Upper lobe of right lung (tissue), 1 donor: ENCODE results near the gene C12orf75. TPM values are rescaled to one million over a fixed set of nuclear protein-coding genes. Genes with fewer than 3 reads are reported as not detected.
"Not testable (repeated sequence)": the region's sequence is repeated elsewhere in the genome, so short reads cannot be mapped to it uniquely, and the experiment has no call there.

Source experiments
- ATAC-seq: fragments of 200-7000 bp; cut with Tn5 transposase; one replicate; pipeline ENCODE4 v1.9.1; 2020; ENCODE audit warnings: mild to moderate bottlenecking, moderate library complexity
- DNase-seq: peaks from one replicate; pipeline ENCODE4 v3.0.0-alpha.2; 2020
- H3K27ac ChIP-seq: fragments of 200-600 bp; one replicate; pipeline ENCODE4 v1.8.0; 2022
- H3K27me3 ChIP-seq: fragments of 200-600 bp; one replicate; pipeline ENCODE4 v1.8.0; 2022; ENCODE audit warnings: mild to moderate bottlenecking
- H3K36me3 ChIP-seq: fragments of 200-600 bp; one replicate; pipeline ENCODE4 v1.8.0; 2022
- H3K4me1 ChIP-seq: fragments of 200-600 bp; one replicate; pipeline ENCODE4 v1.8.0; 2022
- H3K4me3 ChIP-seq: fragments of 200-600 bp; one replicate; pipeline ENCODE4 v1.8.0; 2022; ENCODE audit warnings: mild to moderate bottlenecking
- H3K9me3 ChIP-seq: fragments of 200-600 bp; one replicate; pipeline ENCODE4 v1.8.0; 2022
- intact Hi-C: fragments of 100-400 bp; cut with DNase I; formaldehyde crosslinking; loops from one replicate; pipeline ENCODE4 v1.11.0; 2022
- total RNA-seq: library from RNA; stranded (reverse); fragmentation: NEBNext Ultra II Directional; extraction: Animal tissue kit (Norgen Biotek cat#: 25700); gene quantifications from one replicate; pipeline ENCODE4 v1.2.1, GENCODE V29; 2021
- TF ChIP-seq, protein P1 (sequence below): fragments of 200-600 bp; IDR thresholded peaks from one replicate; pipeline ENCODE4 v1.8.0; 2022; ENCODE audit warnings: antibody characterized with exemption
- donor health status: DM: no; HTN: yes; CAD: no; lungs with severe emphysema.

The C12orf75 gene
- total RNA-seq, 1 donor from 2014 or later, result 5.9 TPM

DNA sequence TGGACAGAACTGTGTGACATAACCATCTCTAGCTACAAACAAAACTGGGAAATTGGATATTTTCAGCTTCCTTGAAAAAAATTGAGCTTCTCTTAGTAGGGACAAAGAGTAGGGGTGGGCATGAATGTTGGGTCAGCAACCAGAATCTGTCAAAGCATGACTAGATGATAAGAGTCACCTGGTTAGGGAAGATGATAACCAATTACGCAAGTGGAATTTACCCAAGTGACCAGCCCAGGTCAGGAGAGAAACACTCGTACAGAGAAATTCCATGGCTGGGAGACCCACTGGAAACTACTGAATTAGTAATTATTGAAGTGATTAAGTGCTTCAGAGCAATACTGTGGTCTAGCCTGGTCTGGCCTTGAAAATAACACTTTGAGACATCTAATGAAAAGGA is 36.3 kb upstream of the C12orf75 start:
- ATAC-seq (no peak), DNase-seq (no peak)
- intact Hi-C loops, result no loop called here
- H3K36me3 ChIP-seq, result no peaks in the 10 kb centered on the region
- H3K4me1 ChIP-seq, result no peaks in the 10 kb centered on the region
- no peaks in the 10 kb centered on the region for H3K9me3 ChIP-seq
- TF ChIP-seq, protein P1, sequence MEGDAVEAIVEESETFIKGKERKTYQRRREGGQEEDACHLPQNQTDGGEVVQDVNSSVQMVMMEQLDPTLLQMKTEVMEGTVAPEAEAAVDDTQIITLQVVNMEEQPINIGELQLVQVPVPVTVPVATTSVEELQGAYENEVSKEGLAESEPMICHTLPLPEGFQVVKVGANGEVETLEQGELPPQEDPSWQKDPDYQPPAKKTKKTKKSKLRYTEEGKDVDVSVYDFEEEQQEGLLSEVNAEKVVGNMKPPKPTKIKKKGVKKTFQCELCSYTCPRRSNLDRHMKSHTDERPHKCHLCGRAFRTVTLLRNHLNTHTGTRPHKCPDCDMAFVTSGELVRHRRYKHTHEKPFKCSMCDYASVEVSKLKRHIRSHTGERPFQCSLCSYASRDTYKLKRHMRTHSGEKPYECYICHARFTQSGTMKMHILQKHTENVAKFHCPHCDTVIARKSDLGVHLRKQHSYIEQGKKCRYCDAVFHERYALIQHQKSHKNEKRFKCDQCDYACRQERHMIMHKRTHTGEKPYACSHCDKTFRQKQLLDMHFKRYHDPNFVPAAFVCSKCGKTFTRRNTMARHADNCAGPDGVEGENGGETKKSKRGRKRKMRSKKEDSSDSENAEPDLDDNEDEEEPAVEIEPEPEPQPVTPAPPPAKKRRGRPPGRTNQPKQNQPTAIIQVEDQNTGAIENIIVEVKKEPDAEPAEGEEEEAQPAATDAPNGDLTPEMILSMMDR, result no peak
- no peak overlapping the region for H3K4me3 ChIP-seq
- H3K27me3 ChIP-seq, result no peaks in the 10 kb centered on the region
- H3K27ac ChIP-seq, result no peak overlapping the region

DNA sequence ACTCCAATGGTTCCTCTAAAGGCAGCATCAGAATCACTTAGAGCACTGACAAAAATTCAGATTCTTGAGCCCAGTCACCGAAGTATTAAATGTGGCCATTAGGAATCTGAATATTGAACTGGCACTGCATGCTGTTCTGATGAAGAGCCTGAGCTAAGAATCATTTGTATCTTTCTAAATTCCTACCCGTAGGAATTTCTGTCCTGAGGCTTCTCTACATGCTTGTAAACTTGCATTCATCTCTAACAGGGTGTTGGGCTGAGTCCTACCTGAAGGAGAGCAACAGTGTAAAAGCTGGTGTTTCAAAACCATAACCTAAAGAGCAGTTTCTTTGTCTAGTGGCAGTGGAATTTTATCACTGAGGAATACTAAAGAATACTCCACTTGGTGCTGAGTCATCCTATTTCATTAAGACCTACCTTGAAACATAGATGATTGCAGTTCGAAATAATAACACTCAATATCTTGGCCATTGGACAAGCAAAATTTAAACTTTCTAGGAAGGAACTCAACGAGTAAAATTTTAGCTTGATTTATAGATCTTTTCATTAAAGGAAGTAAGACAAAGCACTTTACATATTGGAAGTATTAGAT is 35.5 kb upstream of the C12orf75 start:
- Histone ChIP-seq H3K27ac (no peak overlapping the region), H3K36me3 (no peaks in the 10 kb centered on the region), H3K27me3 (no peaks in the 10 kb centered on the region), H3K9me3 (no peaks in the 10 kb centered on the region), H3K4me3 (no peak overlapping the region), H3K4me1 (no peaks in the 10 kb centered on the region)
- intact Hi-C loops, result no loop called here
- no peak for ATAC-seq
- TF ChIP-seq, protein P1, result no peak
- no peak for DNase-seq

DNA sequence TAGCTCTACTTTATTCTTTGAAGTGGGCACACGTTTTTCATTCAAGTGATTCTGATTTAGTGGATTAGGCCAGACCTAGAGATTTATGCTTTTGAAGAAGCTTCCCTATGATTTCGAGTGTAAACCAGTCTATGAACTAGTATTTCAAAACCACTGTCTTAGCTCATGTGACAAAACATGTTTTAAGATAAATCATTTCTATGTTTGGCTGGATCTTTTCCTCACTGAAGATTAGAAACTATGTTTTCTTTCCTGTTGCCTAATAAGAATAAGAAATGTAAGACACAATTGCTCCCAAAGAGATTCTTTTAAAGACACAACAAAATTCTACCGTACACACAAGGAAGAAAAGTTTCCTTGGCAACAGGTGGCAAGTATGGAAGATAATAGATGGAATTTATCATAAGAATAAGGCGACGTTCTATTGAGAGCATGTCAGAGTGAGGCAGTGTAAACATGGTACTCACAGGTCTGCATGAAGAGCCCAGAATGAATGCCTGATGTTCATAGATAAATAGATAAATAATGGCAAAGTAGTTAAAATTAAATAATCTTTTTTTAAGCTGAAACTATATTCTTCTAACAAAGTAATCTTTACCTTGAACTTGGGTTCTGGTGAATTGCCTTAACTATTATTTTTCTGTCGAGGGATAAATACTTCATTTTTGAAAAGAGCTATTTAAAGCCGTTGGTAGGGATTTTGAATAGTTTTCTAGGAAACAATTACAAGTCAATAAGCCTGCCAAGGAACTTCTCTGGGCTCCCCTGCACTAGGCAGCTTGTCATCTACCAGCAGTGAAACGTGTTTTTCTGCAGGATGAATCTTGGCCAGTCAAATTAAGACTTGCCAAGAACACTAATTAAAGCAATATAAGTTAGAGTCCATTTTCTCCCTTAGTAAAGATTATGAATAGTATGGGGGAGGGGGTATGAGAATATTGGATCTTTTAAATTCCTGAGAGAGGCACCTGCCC is 34.1 kb upstream of the C12orf75 start:
- TF ChIP-seq, protein P1, result no peak
- no peak for DNase-seq
- H3K27me3 ChIP-seq, result no peaks in the 10 kb centered on the region
- H3K4me1 ChIP-seq, result no peaks in the 10 kb centered on the region
- H3K9me3 ChIP-seq, result no peaks in the 10 kb centered on the region
- no peaks in the 10 kb centered on the region for H3K36me3 ChIP-seq
- no peak overlapping the region for H3K4me3 ChIP-seq
- intact Hi-C loops, result no loop called here
- no peak for ATAC-seq
- no peak overlapping the region for H3K27ac ChIP-seq

DNA sequence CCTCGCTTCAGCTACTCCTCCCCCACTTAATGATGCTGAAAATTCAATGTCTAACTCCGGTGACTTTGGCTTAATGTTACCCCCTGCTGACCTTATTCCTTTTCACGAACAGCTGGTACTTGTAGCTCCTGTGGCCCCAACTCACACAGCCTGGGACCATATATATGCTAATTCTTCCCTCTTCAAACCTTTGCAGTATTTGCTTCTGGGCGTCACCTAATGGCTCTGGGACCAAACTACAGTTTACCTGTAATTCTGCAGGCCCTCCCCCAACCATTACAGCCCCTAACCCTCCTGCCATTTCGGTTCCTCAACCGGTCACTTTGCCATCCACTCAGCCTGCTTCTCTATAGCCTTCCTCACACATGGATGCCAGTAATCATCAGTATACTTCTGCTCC is 29.6 kb upstream of the C12orf75 start:
- Histone ChIP-seq H3K27ac (no peak overlapping the region), H3K9me3 (no peaks in the 10 kb centered on the region), H3K27me3 (no peaks in the 10 kb centered on the region), H3K4me1 (no peaks in the 10 kb centered on the region), H3K4me3 (no peak overlapping the region), H3K36me3 (no peaks in the 10 kb centered on the region)
- TF ChIP-seq, protein P1, result no peak
- ATAC-seq (no peak), DNase-seq (no peak)
- intact Hi-C loops, result no loop called here

DNA sequence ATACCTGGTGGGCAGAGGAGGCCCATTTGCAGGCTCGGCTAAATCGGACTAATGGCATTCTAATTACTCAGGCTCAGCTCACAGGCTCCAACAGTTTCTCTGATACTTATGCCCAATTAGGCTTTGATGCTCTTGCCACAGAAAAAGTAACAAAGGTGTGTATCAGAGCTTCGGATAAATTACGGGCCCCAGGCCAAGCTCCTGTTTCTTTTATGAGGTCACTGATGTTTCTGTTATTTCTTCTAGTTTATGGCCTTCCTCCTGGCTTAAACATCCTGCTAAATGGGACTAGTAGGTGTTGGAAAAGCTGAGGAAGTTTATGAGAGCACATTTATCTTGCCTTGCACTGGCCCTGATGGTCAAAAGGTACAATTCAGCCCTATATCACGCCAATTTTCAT is 28.8 kb upstream of the C12orf75 start:
- Histone ChIP-seq H3K36me3 (no peaks in the 10 kb centered on the region), H3K4me1 (no peaks in the 10 kb centered on the region), H3K27me3 (no peaks in the 10 kb centered on the region), H3K9me3 (no peaks in the 10 kb centered on the region), H3K4me3 (no peak overlapping the region), H3K27ac (no peak overlapping the region)
- no peak for DNase-seq
- TF ChIP-seq, protein P1, result no peak
- intact Hi-C loops, result no loop called here
- ATAC-seq, result no peak

DNA sequence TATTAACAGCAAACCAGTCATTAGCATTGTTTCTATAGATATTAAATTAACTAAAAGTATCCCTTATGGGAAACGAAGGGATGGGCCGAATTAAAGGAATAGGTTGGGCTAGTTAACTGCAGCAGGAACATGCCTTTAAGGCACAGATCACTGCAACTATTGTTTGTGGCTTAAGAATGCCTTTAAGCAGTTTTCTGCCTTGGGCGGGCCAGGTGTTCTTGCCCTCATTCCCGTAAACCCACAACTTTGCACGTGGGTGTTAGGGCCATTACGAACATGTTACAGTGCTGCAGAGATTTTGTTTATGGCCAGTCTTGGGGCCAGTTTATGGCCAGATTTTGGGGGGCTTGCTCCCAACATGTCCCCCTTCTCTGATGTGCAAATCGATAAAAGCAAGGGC is 27.5 kb upstream of the C12orf75 start:
- DNase-seq, H3K27ac ChIP-seq, H3K9me3 ChIP-seq, H3K4me3 ChIP-seq, intact Hi-C loops, H3K27me3 ChIP-seq, H3K36me3 ChIP-seq, ATAC-seq, H3K4me1 ChIP-seq: not testable (repeated sequence)

DNA sequence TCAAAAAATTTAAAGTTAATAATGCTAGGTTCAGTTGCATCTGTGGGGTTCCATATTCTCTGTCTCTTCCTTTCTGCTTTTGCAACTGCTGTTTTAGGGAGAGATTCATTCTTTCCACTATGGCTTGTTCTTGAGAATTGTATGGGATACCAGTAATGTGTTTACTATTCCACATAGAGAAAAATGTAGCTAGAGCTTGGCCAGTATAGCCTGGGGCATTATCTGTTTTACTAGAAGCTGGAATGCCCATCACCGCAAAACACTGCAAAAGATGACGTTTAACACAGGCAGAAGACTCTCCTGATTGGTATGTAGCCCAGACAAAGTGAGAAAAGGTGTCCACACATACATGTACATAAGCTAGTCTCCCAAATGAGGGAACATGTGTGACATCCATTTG is 25.9 kb upstream of the C12orf75 start:
- H3K4me1 ChIP-seq, H3K36me3 ChIP-seq, intact Hi-C loops, H3K9me3 ChIP-seq, ATAC-seq, H3K27ac ChIP-seq, DNase-seq, H3K27me3 ChIP-seq, H3K4me3 ChIP-seq: not testable (repeated sequence)

DNA sequence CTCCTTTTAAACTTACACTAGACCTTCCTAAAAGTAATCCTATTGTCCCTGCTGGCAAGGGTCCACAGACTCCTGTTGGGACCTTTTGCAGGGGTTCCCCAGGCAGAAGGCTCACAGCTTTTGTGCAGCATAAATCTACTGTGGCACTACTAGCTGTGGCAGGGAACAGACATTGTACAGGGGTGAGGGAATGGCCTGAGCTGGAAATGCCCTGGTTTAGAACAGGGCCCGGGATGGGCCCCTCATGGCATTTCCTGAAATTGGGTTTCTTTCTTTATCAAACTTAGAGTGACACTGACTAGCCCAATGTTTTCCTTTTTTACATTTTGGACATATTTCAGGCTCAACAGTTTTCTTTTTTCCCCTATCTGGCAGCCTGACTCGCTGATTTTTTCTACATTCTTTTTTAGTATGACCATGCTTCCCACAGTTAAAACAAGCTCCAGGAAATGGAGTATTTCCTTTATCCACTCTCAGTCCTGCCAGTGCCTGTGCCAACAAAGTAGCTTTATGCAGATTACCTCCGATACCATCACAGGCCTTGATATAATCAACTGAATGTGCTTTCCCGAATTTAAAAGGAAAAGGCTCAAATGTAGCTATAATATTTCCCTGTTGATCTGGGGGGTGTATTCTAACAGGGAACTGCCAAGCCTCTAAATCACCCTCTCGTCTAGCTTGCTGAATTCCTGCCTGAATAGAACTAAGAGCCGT is 22.7 kb upstream of the C12orf75 start:
- intact Hi-C loops, ATAC-seq, H3K4me1 ChIP-seq, H3K27me3 ChIP-seq, H3K36me3 ChIP-seq, DNase-seq, H3K9me3 ChIP-seq, H3K27ac ChIP-seq, H3K4me3 ChIP-seq: not testable (repeated sequence)
